ENCODE data around the gene OVCA2.

Gene OVCA2

DNA sequence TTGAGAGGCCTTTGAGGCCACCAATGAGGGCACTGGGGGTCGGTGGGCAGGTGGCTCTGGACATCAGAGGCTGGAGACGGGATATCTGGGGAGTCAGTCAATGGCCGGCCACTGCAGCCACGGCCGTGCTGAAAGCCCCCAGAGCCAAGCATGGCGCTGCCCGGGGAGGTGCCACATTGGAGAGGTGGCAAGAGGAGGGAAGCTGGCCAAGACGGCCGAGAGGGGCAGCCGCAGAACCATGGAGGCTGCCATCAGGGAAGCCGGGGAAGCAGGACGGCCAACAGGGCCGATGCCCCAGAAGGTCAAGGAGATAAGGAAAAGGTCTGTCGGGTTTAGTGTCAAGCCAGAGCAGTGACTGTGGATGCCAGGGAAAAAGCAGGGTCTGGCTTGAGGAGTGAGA, 26.5 kb upstream of the OVCA2 start:
- TF ChIP-seq, protein P1, sequence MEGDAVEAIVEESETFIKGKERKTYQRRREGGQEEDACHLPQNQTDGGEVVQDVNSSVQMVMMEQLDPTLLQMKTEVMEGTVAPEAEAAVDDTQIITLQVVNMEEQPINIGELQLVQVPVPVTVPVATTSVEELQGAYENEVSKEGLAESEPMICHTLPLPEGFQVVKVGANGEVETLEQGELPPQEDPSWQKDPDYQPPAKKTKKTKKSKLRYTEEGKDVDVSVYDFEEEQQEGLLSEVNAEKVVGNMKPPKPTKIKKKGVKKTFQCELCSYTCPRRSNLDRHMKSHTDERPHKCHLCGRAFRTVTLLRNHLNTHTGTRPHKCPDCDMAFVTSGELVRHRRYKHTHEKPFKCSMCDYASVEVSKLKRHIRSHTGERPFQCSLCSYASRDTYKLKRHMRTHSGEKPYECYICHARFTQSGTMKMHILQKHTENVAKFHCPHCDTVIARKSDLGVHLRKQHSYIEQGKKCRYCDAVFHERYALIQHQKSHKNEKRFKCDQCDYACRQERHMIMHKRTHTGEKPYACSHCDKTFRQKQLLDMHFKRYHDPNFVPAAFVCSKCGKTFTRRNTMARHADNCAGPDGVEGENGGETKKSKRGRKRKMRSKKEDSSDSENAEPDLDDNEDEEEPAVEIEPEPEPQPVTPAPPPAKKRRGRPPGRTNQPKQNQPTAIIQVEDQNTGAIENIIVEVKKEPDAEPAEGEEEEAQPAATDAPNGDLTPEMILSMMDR (IDR thresholded peaks at IDR 0.05; ENCODE audit: low read depth, low read length) = no peak
- DNase-seq (ENCODE audit: low read depth, low spot score) = no peak
- in situ Hi-C loops (cut with HindIII; ENCODE audit: low sequenced_read_pairs) = no loop called here
- H3K4me3 ChIP-seq (ENCODE audit: low read depth, low read length) = no peak overlapping the region

DNA sequence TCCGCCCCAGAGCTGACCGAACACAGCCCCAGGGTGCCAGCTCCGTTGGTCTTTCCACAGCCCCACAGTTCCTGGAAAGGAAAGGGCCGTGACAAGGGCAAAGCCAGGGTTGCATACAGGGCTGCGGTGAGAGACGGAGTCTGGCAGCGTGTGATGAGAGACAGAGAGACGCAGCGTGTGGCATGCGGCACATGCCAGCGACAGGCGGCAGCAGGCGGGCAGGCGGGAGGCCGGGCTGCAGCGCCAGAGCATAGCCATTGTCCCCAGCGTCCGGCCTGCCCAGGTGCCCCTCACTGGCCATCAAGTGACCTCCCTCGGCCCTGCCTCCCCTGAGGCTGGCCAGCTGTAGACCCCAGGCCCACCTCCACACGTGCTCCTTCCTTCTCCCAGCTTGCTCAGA, 25.3 kb upstream of the OVCA2 start:
- in situ Hi-C loops (cut with HindIII; ENCODE audit: low sequenced_read_pairs) = no loop called here
- no peak for DNase-seq (ENCODE audit: low read depth, low spot score)
- H3K4me3 ChIP-seq (ENCODE audit: low read depth, low read length) = no peak overlapping the region
- TF ChIP-seq, protein P1 (IDR thresholded peaks at IDR 0.05; ENCODE audit: low read depth, low read length) = no peak

DNA sequence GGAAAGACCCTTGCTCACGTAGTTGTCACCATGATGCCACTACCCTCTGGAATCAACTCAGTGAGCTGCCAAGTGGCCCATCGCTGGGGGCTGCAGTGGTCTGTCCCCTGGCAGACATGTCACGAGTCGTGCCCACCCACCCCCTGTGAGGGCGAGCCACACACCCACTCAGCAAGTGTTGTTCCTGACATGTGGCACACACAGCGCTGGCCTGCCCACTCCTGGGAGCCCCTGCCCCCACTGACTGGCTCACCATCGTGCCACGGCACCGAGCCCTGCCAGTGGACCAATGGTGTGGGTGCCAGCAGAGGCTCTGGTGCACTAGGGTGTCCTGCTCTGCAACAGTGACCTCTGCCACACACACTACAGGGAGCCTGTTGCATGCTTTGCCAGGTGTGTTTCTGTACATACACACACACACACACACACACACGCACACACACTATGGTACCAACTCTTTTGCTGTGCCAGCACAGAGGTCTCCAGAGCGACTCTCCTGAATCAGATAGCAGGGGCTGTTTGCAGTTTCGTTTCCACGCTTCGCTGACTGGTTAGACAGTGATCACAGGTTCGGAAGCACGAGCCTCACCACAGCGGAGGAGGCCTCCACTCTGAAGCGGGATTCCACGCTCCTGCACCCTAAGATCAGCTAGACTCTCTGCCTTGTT, 24.4 kb upstream of the OVCA2 start:
- DNase-seq (ENCODE audit: low read depth, low spot score) = no peak
- H3K4me3 ChIP-seq (ENCODE audit: low read depth, low read length) = no peak overlapping the region
- in situ Hi-C loops (cut with HindIII; ENCODE audit: low sequenced_read_pairs) = no loop called here
- TF ChIP-seq, protein P1 (IDR thresholded peaks at IDR 0.05; ENCODE audit: low read depth, low read length) = no peak

DNA sequence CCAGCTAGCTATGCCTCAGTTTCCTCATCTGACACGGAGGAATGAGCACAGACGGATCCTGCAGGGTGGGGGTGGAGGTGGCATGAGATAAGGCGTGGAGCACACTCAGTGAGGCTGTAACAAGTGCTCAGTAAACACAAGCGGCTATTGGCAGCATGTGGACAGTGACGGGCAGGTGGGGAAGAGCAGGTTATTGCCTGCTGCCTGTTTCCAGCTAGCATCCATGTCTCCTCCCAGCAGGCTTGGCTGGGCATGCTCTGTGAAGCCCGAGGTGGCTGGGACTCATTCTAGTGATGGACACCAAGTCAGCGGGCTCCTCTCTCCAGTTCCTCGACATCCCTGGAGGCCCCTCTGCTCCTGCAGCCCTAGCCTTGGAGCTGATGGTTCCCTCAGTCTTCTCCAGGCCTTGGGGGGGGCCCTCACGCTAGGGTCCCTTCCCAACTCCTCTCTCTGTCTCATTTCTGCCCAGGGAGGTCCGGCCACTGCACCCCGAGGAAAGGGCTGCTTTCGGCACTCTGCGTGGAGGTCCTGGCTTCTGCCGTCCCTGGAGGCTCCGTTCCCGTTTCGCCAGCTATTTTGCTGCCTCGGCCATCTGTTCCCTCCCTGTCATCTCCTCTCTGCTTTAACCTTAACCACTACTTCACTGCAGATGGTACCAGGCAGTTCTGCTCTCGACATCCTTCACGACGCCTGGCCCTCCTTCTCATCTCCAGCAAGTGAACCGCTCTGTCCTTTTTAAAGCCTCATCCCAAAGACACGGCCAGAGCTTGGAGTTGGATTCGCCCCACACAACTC, 22.9 kb upstream of the OVCA2 start:
- no peak for DNase-seq (ENCODE audit: low read depth, low spot score)
- TF ChIP-seq, protein P1 (IDR thresholded peaks at IDR 0.05; ENCODE audit: low read depth, low read length) = no peak
- no peak overlapping the region for H3K4me3 ChIP-seq (ENCODE audit: low read depth, low read length)
- in situ Hi-C loops (cut with HindIII; ENCODE audit: low sequenced_read_pairs) = no loop called here

DNA sequence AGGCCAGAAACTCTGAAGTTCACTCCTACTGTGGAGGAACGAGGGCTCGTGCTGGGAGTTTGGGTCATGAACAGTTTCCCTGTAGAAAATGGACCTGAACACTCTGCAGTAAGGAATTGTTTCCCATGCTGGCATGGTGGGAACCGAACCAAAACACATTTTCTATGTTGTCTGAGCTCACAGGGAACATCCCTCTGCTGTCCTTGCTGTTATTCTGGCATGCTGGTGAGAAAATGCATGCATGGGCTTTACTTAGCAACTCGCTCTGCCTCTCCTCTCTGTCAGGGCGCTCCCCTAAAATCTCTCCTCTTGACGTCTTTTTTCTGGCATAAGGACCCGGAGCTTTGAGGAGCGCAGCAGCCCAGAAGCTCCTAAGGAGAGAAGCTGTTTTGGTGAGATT, 22.1 kb upstream of the OVCA2 start:
- no peak overlapping the region for H3K4me3 ChIP-seq (ENCODE audit: low read depth, low read length)
- in situ Hi-C loops (cut with HindIII; ENCODE audit: low sequenced_read_pairs) = no loop called here
- no peak for DNase-seq (ENCODE audit: low read depth, low spot score)
- TF ChIP-seq, protein P1 (IDR thresholded peaks at IDR 0.05; ENCODE audit: low read depth, low read length) = no peak

DNA sequence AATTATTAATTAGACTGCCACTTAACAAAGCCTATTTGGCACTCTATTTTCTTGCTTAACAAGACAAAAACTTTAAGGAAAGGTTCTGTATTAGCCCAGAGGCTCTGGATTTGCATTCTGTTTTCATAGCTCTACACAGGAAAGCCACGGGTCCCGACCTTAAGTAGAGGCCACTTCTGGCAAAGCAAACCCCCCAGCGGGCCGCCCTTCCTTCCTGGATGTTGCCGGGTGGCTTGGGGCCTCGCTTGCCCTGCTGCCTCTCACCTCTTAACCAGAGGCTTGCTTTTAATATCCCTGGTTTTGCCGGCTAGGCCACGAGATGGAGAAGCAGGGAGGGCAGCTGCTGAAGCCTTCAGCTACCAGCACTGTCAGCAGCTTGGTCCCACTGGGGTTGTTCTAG, 21.1 kb upstream of the OVCA2 start:
- TF ChIP-seq, protein P1 (IDR thresholded peaks at IDR 0.05; ENCODE audit: low read depth, low read length) = no peak
- in situ Hi-C loops (cut with HindIII; ENCODE audit: low sequenced_read_pairs) = no loop called here
- no peak for DNase-seq (ENCODE audit: low read depth, low spot score)
- no peak overlapping the region for H3K4me3 ChIP-seq (ENCODE audit: low read depth, low read length)

Measured in astrocyte of the spinal cord (primary cell).